B cell (primary cell): ENCODE results near the gene MYLK2. TPM values are rescaled to one million over a fixed set of nuclear protein-coding genes. Genes with fewer than 3 reads are reported as not detected.

Source experiments
- ATAC-seq: fragments of 200-7000 bp; cut with Tn5 transposase; one replicate; pipeline ENCODE4 v1.10.0; 2021; ENCODE audit warnings: low read depth, mild to moderate bottlenecking, moderate number of reproducible peaks, moderate library complexity
- CTCF ChIA-PET: fragments of 350-600 bp; sonication (Branson Sonifier 250); formaldehyde crosslinking; loops from one replicate; lab custom pipeline; 2021; ENCODE audit warnings: antibody characterized with exemption, inconsistent platforms; lab: Charles Lee
- POLR2A ChIA-PET: fragments of 350-600 bp; sonication (Branson Sonifier 250); formaldehyde crosslinking; loops from one replicate; lab custom pipeline; 2021; ENCODE audit warnings: antibody characterized with exemption; lab: Charles Lee
- DNase-seq: peaks from one replicate; pipeline ENCODE4 v3.0.0; 2013
- H2AFZ ChIP-seq: 2 replicates; pipeline ENCODE4 v1.6.1; 2012; ENCODE audit warnings: mild to moderate bottlenecking, low read depth, low read length; ENCODE audit not compliant: insufficient read depth, poor library complexity, severe bottlenecking
- H3K27ac ChIP-seq, 2 donors: 1 replicate in 1 of 2; 2 replicates in 1 of 2; pipeline ENCODE4 v1.5.1; 2012 to 2013; ENCODE audit warnings: low read length in 2 of 2, mild to moderate bottlenecking in 2 of 2, moderate library complexity in 1 of 2
- H3K27me3 ChIP-seq, 4 experiments: fragments of 200-600 bp in 1 of 4; sonication (generic) in 1 of 4; replicated peaks in 1 of 4; 1 replicate in 2 of 4; 2 replicates in 2 of 4; pipeline versions ENCODE4 v1.6.1 to v1.7.0; 2013 to 2016; ENCODE audit warnings: low read length in 3 of 4, mild to moderate bottlenecking in 2 of 4, mixed read lengths in 1 of 4, moderate library complexity in 1 of 4; ENCODE audit not compliant: insufficient read depth in 4 of 4, control insufficient read depth in 3 of 4; ENCODE audit errors: control extremely low read depth in 1 of 4
- H3K36me3 ChIP-seq, 2 experiments: replicated peaks in 1 of 2; 1 replicate in 1 of 2; 2 replicates in 1 of 2; pipeline versions ENCODE4 v1.6.1 to v1.7.1; 2013; ENCODE audit warnings: low read length in 1 of 2; ENCODE audit not compliant: insufficient read depth in 2 of 2, control insufficient read depth in 1 of 2; ENCODE audit errors: control extremely low read depth in 1 of 2, extremely low read depth in 1 of 2
- H3K4me1 ChIP-seq, 2 donors: fragments of 200-600 bp in 1 of 2; sonication (generic) in 1 of 2; 1 replicate in 1 of 2; 2 replicates in 1 of 2; pipeline versions ENCODE4 v1.5.1 to v1.6.1; 2013 to 2017; ENCODE audit warnings: low read length in 2 of 2; ENCODE audit not compliant: control insufficient read depth in 2 of 2, insufficient read depth in 2 of 2
- H3K4me2 ChIP-seq: replicated peaks from 2 replicates; pipeline ENCODE3; 2012; ENCODE audit warnings: mild to moderate bottlenecking, low read depth, low read length; ENCODE audit not compliant: poor library complexity, severe bottlenecking
- H3K4me3 ChIP-seq, 5 experiments: fragments of 200-600 bp in 1 of 5; sonication (generic) in 1 of 5; 1 replicate in 3 of 5; 2 replicates in 2 of 5; pipeline versions ENCODE4 v1.5.1 to v1.7.0; 2011 to 2016; ENCODE audit warnings: low read length in 4 of 5, mild to moderate bottlenecking in 4 of 5, low read depth in 2 of 5, control low read depth in 1 of 5, moderate library complexity in 1 of 5; ENCODE audit not compliant: insufficient read depth in 1 of 5; ENCODE audit errors: control extremely low read depth in 1 of 5, extremely low read depth in 1 of 5
- H3K79me2 ChIP-seq: fragments of 200-600 bp; sonication (generic); one replicate; pipeline ENCODE4 v1.6.0; 2016; ENCODE audit warnings: low read length; ENCODE audit not compliant: control insufficient read depth, insufficient read depth
- H3K9ac ChIP-seq: fragments of 200-600 bp; sonication (generic); 2 replicates; pipeline ENCODE4 v1.6.1; 2017; ENCODE audit warnings: mild to moderate bottlenecking, low read length, moderate library complexity
- H3K9me3 ChIP-seq, 3 donors: one replicate each; pipeline versions ENCODE4 v1.6.1 to v1.7.1; 2013; ENCODE audit warnings: low read length in 2 of 3; ENCODE audit not compliant: control insufficient read depth in 2 of 3, insufficient read depth in 1 of 3; ENCODE audit errors: control extremely low read depth in 1 of 3
- H4K20me1 ChIP-seq: 2 replicates; pipeline ENCODE4 v1.6.0; 2012; ENCODE audit warnings: mild to moderate bottlenecking, low read length; ENCODE audit not compliant: insufficient read depth, control insufficient read depth, poor library complexity, severe bottlenecking
- H3K27ac Mint-ChIP-seq: one replicate; pipeline ENCODE4 v1.8.0; 2021; ENCODE audit warnings: mixed read lengths
- H3K27me3 Mint-ChIP-seq: one replicate; pipeline ENCODE4 v1.8.0; 2021; ENCODE audit warnings: mixed read lengths
- H3K4me1 Mint-ChIP-seq: one replicate; pipeline ENCODE4 v1.8.0; 2021; ENCODE audit warnings: mixed read lengths
- H3K4me3 Mint-ChIP-seq: one replicate; pipeline ENCODE4 v1.8.0; 2021; ENCODE audit warnings: mixed read lengths
- H3K9me3 Mint-ChIP-seq: one replicate; pipeline ENCODE4 v1.8.0; 2022; ENCODE audit warnings: mixed read lengths; ENCODE audit not compliant: insufficient read depth
- EZH2 ChIP-seq: IDR thresholded peaks from 2 replicates; pipeline ENCODE4 v1.6.1; 2012; ENCODE audit warnings: borderline replicate concordance, low read depth, mild to moderate bottlenecking, moderate library complexity, low read length; ENCODE audit not compliant: insufficient read depth, poor library complexity, severe bottlenecking
- WGBS: methylation state at CpG from one replicate; pipeline ENCODE4 v1.1.5; 2013; ENCODE audit warnings: missing lambda C conversion rate; ENCODE audit not compliant: insufficient coverage; 5-methylcytosine and 5-hydroxymethylcytosine counted together
- intact Hi-C: fragments of 100-400 bp; cut with micrococcal nuclease; formaldehyde crosslinking; loops from one replicate; pipeline ENCODE4 v1.10.0; 2022
- polyA plus RNA-seq: library from polyadenylated mRNA; depleted of rRNA; stranded (reverse); fragments of >200 nt; gene quantifications from 2 replicates; pipeline ENCODE4 v1.2.3, GENCODE V29; 2012
- total RNA-seq, 2 donors: library from RNA; stranded (reverse); fragments of 120-200 nt in 1 of 2; gene quantifications; 1 replicate in 1 of 2; 2 replicates in 1 of 2; pipeline versions ENCODE4 v1.2.3 to v1.2.4, GENCODE V29; 2013 to 2022
- TF ChIP-seq, protein P1 (sequence below): fragments of 200-600 bp; IDR thresholded peaks from one replicate; pipeline ENCODE4 v1.8.0; 2022; ENCODE audit warnings: antibody characterized with exemption, mild to moderate bottlenecking

The MYLK2 gene
- total and polyA plus RNA-seq, 2 donors (not counting 1 experiment from before 2014, with no cell fraction given) = not detected

DNA sequence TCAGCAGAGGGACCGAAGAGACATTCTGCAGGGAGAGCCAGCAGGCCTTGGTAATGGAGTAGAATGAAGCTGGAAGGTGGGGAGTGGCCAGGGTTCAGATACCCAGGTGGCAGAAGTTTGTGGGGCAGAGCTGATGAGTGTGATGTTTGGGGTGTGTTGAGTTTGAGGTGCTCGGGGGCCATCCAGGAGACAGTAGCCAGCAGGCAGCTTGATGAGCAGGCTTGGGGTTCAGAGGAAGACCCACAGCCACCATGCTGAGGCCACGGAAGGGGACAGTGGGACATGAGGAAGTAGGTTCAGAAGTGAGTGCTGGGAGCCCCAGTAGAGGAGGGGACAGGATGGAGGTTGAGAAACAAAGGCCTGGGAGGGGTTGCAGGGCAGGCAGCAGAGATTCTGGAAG lies 37.4 kb downstream of the MYLK2 start:
- peaks cover 19 to 23% of the 10 kb centered on the region in 2 donors for H3K4me1 ChIP-seq
- peaks cover 6% of the 10 kb centered on the region for H4K20me1 ChIP-seq
- H3K4me3 Mint-ChIP-seq = no peak overlapping the region
- H3K27me3 Mint-ChIP-seq = peaks cover 6% of the 10 kb centered on the region
- intact Hi-C loops = no loop called here
- H3K27ac ChIP-seq = no peak overlapping the region
- CTCF ChIA-PET = interaction anchor here (1.1 to 8.7 kb wide), 6 partner anchors 8 to 235 kb away, joined by 3 to 187 read pairs (median 14); partner anchors contain the start of genes FOXS1 and PDRG1
- no peaks in the 10 kb centered on the region for H3K9me3 Mint-ChIP-seq
- no peak overlapping the region for H3K27ac Mint-ChIP-seq
- DNase-seq (no peak), ATAC-seq (no peak)
- TF ChIP-seq EZH2 = no peak
- TF ChIP-seq, protein P1, sequence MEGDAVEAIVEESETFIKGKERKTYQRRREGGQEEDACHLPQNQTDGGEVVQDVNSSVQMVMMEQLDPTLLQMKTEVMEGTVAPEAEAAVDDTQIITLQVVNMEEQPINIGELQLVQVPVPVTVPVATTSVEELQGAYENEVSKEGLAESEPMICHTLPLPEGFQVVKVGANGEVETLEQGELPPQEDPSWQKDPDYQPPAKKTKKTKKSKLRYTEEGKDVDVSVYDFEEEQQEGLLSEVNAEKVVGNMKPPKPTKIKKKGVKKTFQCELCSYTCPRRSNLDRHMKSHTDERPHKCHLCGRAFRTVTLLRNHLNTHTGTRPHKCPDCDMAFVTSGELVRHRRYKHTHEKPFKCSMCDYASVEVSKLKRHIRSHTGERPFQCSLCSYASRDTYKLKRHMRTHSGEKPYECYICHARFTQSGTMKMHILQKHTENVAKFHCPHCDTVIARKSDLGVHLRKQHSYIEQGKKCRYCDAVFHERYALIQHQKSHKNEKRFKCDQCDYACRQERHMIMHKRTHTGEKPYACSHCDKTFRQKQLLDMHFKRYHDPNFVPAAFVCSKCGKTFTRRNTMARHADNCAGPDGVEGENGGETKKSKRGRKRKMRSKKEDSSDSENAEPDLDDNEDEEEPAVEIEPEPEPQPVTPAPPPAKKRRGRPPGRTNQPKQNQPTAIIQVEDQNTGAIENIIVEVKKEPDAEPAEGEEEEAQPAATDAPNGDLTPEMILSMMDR = no peak
- H3K79me2 ChIP-seq = no peaks in the 10 kb centered on the region
- peaks cover 0 to 31% (median 10%) of the 10 kb centered on the region in 4 experiments for H3K27me3 ChIP-seq
- POLR2A ChIA-PET = no interaction called here
- no peaks in the 10 kb centered on the region for H3K36me3 ChIP-seq
- H3K4me3 ChIP-seq = no peak overlapping the region
- peaks cover 0 to 5% (median 0%) of the 10 kb centered on the region in 3 donors for H3K9me3 ChIP-seq
- H3K4me2 ChIP-seq = no peak overlapping the region
- peaks cover 20% of the 10 kb centered on the region for H3K4me1 Mint-ChIP-seq
- WGBS = 76% methylated on average over 3 of the region's 3 CpGs
- no peak overlapping the region for H3K9ac ChIP-seq
- no peak overlapping the region for H2AFZ ChIP-seq
